ENCODE data around the gene PTPRJ. TPM values are rescaled to one million over a fixed set of nuclear protein-coding genes. Genes with fewer than 3 reads are reported as not detected.

PTPRJ gene
- polyA plus RNA-seq, 1 donor: 26.4 TPM

- H3K36me3 ChIP-seq (ENCODE audit: control insufficient read depth, insufficient read depth, low read length): no peaks in the 10 kb centered on the region
- DNase-seq: no peak
- H3K27me3 ChIP-seq (ENCODE audit: control insufficient read depth, insufficient read depth, low read length): no peaks in the 10 kb centered on the region
- no peak overlapping the region for H3K4me3 ChIP-seq (ENCODE audit: low read length)
- H3K27ac ChIP-seq (ENCODE audit: low read length): no peak overlapping the region
- no peaks in the 10 kb centered on the region for H3K9me3 ChIP-seq (ENCODE audit: control insufficient read depth, low read depth, low read length)
- H3K4me1 ChIP-seq (ENCODE audit: control insufficient read depth, insufficient read depth, low read length): no peaks in the 10 kb centered on the region
- WGBS (ENCODE audit: insufficient coverage, low lambda C conversion rate): no CpG with 5 or more reads among the region's 19 CpGs
Measured at GRCh38 chr11:48081151-48082010, 101.0 kb downstream of the PTPRJ start.

DNA sequence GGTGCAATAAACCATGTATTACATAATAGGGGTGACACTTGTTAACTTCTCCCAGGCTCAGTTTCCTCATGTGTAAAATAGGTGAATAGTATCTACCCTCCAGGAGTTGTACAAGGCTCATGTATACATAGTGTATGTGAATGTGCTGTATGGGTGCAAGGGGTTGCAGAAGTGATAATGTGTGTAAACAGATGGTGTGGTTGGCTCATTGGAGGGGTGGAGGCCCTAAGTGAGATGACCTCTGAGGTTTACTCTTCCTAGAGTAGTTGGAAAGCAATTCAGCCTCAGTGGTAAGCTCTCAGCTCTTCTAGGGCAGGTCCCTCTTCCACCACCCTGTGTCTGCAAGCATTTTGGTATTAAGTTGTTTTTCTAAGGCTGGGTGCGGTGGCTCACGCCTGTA is 102.4 kb downstream of the PTPRJ start:
- H3K9me3 ChIP-seq (ENCODE audit: control insufficient read depth, low read depth, low read length): no peaks in the 10 kb centered on the region
- peaks cover 4% of the 10 kb centered on the region for H3K4me1 ChIP-seq (ENCODE audit: control insufficient read depth, insufficient read depth, low read length)
- DNase-seq: no peak
- H3K27ac ChIP-seq (ENCODE audit: low read length): no peak overlapping the region
- H3K36me3 ChIP-seq (ENCODE audit: control insufficient read depth, insufficient read depth, low read length): no peaks in the 10 kb centered on the region
- H3K27me3 ChIP-seq (ENCODE audit: control insufficient read depth, insufficient read depth, low read length): no peaks in the 10 kb centered on the region
- H3K4me3 ChIP-seq (ENCODE audit: low read length): no peak overlapping the region
- no CpG with 5 or more reads among the region's 2 CpGs for WGBS (ENCODE audit: insufficient coverage, low lambda C conversion rate)

GRCh38 chr11:48083421-48083820 is 103.1 kb downstream of the PTPRJ start:
- H3K4me1 ChIP-seq (ENCODE audit: control insufficient read depth, insufficient read depth, low read length): peaks cover 11% of the 10 kb centered on the region

GRCh38 chr11:48085688-48086087 is 105.3 kb downstream of the PTPRJ start:
- no peak overlapping the region for H3K4me3 ChIP-seq (ENCODE audit: low read length)
- no peak overlapping the region for H3K27ac ChIP-seq (ENCODE audit: low read length)
- no CpG with 5 or more reads among the region's 4 CpGs for WGBS (ENCODE audit: insufficient coverage, low lambda C conversion rate)
- no peaks in the 10 kb centered on the region for H3K27me3 ChIP-seq (ENCODE audit: control insufficient read depth, insufficient read depth, low read length)
- no peaks in the 10 kb centered on the region for H3K36me3 ChIP-seq (ENCODE audit: control insufficient read depth, insufficient read depth, low read length)
- peaks cover 16% of the 10 kb centered on the region for H3K4me1 ChIP-seq (ENCODE audit: control insufficient read depth, insufficient read depth, low read length)
- DNase-seq: no peak
- no peaks in the 10 kb centered on the region for H3K9me3 ChIP-seq (ENCODE audit: control insufficient read depth, low read depth, low read length)

More at GRCh38 chr11:48083421-48083820, 103.1 kb downstream of the PTPRJ start:
- no peak for DNase-seq
- no peak overlapping the region for H3K4me3 ChIP-seq (ENCODE audit: low read length)
- H3K9me3 ChIP-seq (ENCODE audit: control insufficient read depth, low read depth, low read length): no peaks in the 10 kb centered on the region
- no peaks in the 10 kb centered on the region for H3K36me3 ChIP-seq (ENCODE audit: control insufficient read depth, insufficient read depth, low read length)
- no peaks in the 10 kb centered on the region for H3K27me3 ChIP-seq (ENCODE audit: control insufficient read depth, insufficient read depth, low read length)
- H3K27ac ChIP-seq (ENCODE audit: low read length): no peak overlapping the region

DNA sequence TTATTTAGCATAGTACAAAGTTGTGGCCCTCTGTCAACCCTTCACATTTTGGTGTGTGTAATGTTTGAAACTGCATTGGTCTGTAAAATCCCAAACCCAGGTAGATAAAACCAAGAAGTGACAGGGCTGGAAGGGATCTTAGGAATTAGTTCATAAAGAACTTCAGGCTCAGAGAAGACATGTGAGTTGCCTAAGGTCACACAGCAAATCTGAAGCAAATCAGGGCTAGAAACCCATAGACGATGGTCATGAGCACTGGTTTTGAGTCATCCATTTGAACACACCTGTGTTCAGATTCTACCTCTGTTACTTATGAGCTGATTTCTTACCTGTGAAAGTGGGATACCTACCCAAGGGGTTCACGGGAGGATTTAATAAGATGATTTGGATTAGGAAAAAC is 107.1 kb downstream of the PTPRJ start:
- H3K27me3 ChIP-seq (ENCODE audit: control insufficient read depth, insufficient read depth, low read length): no peaks in the 10 kb centered on the region
- no peak for DNase-seq
- peaks cover 22% of the 10 kb centered on the region for H3K4me1 ChIP-seq (ENCODE audit: control insufficient read depth, insufficient read depth, low read length)
- no CpG with 5 or more reads among the region's 2 CpGs for WGBS (ENCODE audit: insufficient coverage, low lambda C conversion rate)
- no peaks in the 10 kb centered on the region for H3K36me3 ChIP-seq (ENCODE audit: control insufficient read depth, insufficient read depth, low read length)
- no peak overlapping the region for H3K4me3 ChIP-seq (ENCODE audit: low read length)
- no peaks in the 10 kb centered on the region for H3K9me3 ChIP-seq (ENCODE audit: control insufficient read depth, low read depth, low read length)
- H3K27ac ChIP-seq (ENCODE audit: low read length): peak overlapping the region; percentile 58

DNA sequence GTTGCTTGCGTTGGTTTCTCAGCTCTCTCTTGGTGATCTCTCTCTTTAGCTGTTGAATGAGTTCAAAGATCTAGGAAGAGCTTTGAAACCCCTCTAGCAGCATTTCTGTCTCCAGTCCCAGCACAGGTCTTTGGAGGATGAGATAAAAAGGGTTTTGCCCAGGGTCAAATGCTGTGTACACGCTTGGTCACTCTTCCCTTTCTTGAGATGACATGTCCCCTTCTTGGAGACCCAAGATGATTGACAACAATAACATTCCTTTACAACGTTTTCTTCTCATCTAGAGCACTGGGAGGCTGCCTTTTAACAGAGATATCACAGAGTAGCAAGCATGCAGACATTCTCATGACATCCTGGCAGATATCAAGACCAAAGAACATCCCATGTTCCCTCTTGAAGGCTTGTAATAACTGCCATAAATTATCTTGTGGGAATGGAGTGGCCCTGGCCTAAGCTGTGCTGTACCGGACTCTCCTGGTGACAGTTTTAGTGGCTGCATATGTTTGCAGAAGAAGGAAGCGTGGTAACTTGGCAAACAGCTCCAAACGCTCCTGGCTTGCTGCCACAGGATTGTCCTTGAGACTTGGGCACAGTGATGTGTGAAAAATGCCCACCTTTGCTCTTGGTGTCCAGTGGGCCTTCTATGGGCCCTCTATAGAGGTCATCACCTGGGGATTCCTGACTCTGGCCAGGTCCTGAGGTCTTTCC is 107.8 kb downstream of the PTPRJ start:
- H3K4me3 ChIP-seq (ENCODE audit: low read length): no peak overlapping the region
- WGBS (ENCODE audit: insufficient coverage, low lambda C conversion rate): 100% methylated on average over 1 of the region's 6 CpGs
- H3K27me3 ChIP-seq (ENCODE audit: control insufficient read depth, insufficient read depth, low read length): no peaks in the 10 kb centered on the region
- DNase-seq: peak; percentile 63 to 74
- peaks cover 26% of the 10 kb centered on the region for H3K4me1 ChIP-seq (ENCODE audit: control insufficient read depth, insufficient read depth, low read length)
- H3K36me3 ChIP-seq (ENCODE audit: control insufficient read depth, insufficient read depth, low read length): no peaks in the 10 kb centered on the region
- peak overlapping the region; percentile 58 for H3K27ac ChIP-seq (ENCODE audit: low read length)
- no peaks in the 10 kb centered on the region for H3K9me3 ChIP-seq (ENCODE audit: control insufficient read depth, low read depth, low read length)

- Histone ChIP-seq H3K27ac (ENCODE audit: low read length) (peak overlapping the region; percentile 58), H3K4me3 (ENCODE audit: low read length) (no peak overlapping the region), H3K9me3 (ENCODE audit: control insufficient read depth, low read depth, low read length) (no peaks in the 10 kb centered on the region), H3K36me3 (ENCODE audit: control insufficient read depth, insufficient read depth, low read length) (no peaks in the 10 kb centered on the region), H3K4me1 (ENCODE audit: control insufficient read depth, insufficient read depth, low read length) (peaks cover 26% of the 10 kb centered on the region), H3K27me3 (ENCODE audit: control insufficient read depth, insufficient read depth, low read length) (no peaks in the 10 kb centered on the region)
- WGBS (ENCODE audit: insufficient coverage, low lambda C conversion rate): no CpG with 5 or more reads among the region's 6 CpGs
- DNase-seq: no peak
Measured at GRCh38 chr11:48088682-48089050, 108.3 kb downstream of the PTPRJ start.

GRCh38 chr11:48090174-48090573 is 109.8 kb downstream of the PTPRJ start:
- Histone ChIP-seq H3K36me3 (ENCODE audit: control insufficient read depth, insufficient read depth, low read length) (no peaks in the 10 kb centered on the region), H3K4me1 (ENCODE audit: control insufficient read depth, insufficient read depth, low read length) (peaks cover 40% of the 10 kb centered on the region), H3K4me3 (ENCODE audit: low read length) (no peak overlapping the region), H3K9me3 (ENCODE audit: control insufficient read depth, low read depth, low read length) (no peaks in the 10 kb centered on the region), H3K27ac (ENCODE audit: low read length) (no peak overlapping the region), H3K27me3 (ENCODE audit: control insufficient read depth, insufficient read depth, low read length) (no peaks in the 10 kb centered on the region)
- no peak for DNase-seq
- no CpG with 5 or more reads among the region's 8 CpGs for WGBS (ENCODE audit: insufficient coverage, low lambda C conversion rate)

DNA sequence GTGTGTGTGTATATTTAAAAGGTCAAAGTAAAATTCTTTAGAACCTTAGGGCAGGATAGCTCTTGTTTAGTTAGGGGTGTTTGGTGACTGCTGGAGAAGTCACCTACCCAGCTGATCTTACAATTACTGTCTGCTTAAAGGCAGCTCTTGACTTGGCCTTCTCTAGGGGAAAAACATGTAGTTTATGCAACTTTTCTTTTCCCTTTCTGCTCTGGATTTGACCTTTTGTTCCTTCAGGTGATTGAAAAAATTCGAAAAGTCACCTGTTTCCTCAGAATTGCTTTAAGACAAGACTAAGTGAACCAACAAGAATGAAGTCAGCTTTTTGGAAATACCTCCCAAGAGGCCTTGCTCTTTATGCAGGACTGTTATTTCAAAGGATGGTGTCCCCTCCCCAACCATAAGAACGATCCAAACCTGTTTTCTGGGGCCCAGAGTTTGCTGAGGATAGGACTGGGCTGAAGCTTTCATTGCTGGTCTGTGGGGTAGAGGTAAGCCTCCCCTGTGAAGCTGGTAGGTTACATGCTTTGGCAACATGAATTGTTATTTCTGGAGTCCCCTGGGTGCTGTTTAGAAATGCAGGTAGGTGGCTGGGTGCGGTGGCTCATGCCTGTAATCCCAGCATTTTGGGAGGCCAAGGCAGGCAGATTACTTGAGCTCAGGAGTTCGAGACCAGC is 111.2 kb downstream of the PTPRJ start:
- Histone ChIP-seq H3K27ac (ENCODE audit: low read length) (no peak overlapping the region), H3K4me1 (ENCODE audit: control insufficient read depth, insufficient read depth, low read length) (peaks cover 52% of the 10 kb centered on the region), H3K27me3 (ENCODE audit: control insufficient read depth, insufficient read depth, low read length) (no peaks in the 10 kb centered on the region), H3K36me3 (ENCODE audit: control insufficient read depth, insufficient read depth, low read length) (no peaks in the 10 kb centered on the region), H3K4me3 (ENCODE audit: low read length) (no peak overlapping the region), H3K9me3 (ENCODE audit: control insufficient read depth, low read depth, low read length) (no peaks in the 10 kb centered on the region)
- no peak for DNase-seq
- no CpG with 5 or more reads among the region's 4 CpGs for WGBS (ENCODE audit: insufficient coverage, low lambda C conversion rate)

- Histone ChIP-seq H3K4me3 (ENCODE audit: low read length) (no peak overlapping the region), H3K9me3 (ENCODE audit: control insufficient read depth, low read depth, low read length) (no peaks in the 10 kb centered on the region), H3K27ac (ENCODE audit: low read length) (peak overlapping the region; percentile 92), H3K36me3 (ENCODE audit: control insufficient read depth, insufficient read depth, low read length) (no peaks in the 10 kb centered on the region), H3K4me1 (ENCODE audit: control insufficient read depth, insufficient read depth, low read length) (peaks cover 44% of the 10 kb centered on the region), H3K27me3 (ENCODE audit: control insufficient read depth, insufficient read depth, low read length) (no peaks in the 10 kb centered on the region)
- 15% methylated on average over 3 of the region's 4 CpGs for WGBS (ENCODE audit: insufficient coverage, low lambda C conversion rate)
- peak in 1 of 2 donors; percentile 70 for DNase-seq
Measured at GRCh38 chr11:48093323-48093722, 113.0 kb downstream of the PTPRJ start.
